Skin of body (tissue), 2 donors: ENCODE data around the gene LAIR1. TPM values are rescaled to one million over a fixed set of nuclear protein-coding genes. Genes with fewer than 3 reads are reported as not detected.
"Not testable (repeated sequence)": the region's sequence is repeated elsewhere in the genome, so short reads cannot be mapped to it uniquely, and the experiment has no call there.

Experiments
- DNase-seq: peaks from one replicate; lab custom pipeline; 2025; lab: John Stamatoyannopoulos, UW
- total RNA-seq: library from RNA; depleted of rRNA; stranded (reverse); fragments of >200 nt; gene quantifications from one replicate; pipeline ENCODE4 v1.2.3, GENCODE V29; 2014

Gene LAIR1
- total RNA-seq, 1 donor from 2014 or later = 11.5 TPM

DNA sequence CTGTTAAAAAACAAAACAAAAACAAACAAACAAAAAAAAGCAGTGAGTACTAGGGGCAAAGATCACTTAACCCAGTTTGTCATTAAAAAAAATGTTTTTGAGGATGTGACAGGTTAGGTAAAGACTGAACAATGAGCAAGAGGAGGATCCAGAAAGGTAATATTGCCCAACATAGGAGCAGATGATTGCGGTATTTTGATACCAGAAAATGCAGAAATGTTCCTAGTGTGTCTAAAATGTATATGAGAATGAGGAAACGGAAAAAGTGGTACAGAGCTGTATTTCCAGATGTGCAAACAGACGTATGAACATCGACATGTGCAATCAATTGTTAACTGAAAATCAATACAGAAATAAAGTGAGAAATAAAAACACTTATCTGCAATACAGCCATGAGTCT is 20.9 kb downstream of the LAIR1 start:
- no peak for DNase-seq

DNA sequence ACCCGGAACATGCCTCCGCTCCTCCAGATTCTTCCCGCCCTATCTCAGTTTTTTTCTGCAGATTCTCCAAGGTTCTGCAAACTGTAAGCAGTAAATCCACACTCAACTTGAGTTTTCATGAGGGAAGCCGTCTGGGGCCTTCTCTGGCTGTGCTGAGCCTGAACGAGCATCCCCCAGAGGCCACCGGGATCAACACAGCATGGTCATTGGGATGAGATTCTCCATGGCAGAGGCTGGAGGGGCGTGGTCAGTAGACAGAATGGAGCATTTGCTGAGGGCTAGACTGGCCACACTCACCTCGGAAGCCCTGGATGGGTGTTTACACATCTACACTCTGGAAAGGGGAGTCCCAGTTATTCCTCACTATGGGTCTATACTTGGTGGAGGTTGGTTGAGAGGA is 23.4 kb downstream of the LAIR1 start:
- DNase-seq = no peak

DNA sequence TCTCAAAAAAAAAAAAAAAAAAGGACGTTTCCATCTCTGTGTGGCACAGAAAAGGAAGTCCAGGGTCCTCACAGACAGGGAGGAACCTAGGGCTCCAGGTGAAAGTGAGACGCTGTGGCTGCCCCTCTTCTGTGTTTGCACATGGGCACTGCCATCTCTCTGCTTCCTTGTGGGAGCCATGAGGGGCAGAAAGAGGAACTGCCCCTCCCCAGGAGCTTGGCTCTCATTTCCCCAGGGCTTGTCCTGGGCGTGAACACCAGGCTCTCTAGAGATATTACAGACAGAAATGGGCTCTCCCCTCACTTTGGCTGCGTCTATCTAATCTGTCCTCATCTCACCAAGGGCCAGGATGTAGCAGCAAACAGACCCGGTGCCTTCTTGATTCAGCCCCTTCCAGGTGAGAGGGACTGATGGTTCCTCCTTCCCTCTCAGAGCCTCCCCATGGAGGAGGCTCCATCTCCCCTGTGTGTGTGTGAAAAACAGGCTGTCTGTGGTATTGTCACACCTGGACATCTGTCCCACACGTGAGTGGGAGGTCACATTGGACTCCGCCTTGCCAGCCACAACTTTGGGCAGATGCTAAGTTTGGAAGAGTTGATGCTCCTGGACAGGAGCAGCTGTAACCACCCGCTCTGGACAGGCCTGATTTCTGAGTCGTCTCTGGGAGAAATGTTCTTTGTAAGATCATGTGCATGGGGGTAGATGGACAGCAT is 24.9 kb downstream of the LAIR1 start:
- no peak for DNase-seq

DNA sequence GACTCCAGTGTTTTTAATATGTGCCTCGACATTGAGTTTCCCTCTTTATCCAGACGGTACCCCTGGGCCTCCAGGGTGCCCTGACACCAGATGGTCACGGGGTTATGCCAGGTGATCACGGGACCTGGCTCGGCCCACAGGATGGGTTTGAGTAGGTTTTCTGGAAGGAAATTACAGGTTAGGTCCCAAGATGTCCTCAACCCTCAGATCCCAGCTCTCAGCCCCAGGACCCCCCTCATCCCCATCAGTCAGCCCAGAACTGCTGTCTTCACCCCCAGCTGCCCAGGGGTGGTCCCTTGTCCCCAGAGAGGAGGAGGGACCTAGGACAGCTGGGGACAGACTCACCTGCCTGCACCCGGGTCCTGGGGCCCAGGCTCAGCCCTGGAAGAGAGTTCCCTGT is 26.2 kb downstream of the LAIR1 start:
- no peak for DNase-seq

DNA sequence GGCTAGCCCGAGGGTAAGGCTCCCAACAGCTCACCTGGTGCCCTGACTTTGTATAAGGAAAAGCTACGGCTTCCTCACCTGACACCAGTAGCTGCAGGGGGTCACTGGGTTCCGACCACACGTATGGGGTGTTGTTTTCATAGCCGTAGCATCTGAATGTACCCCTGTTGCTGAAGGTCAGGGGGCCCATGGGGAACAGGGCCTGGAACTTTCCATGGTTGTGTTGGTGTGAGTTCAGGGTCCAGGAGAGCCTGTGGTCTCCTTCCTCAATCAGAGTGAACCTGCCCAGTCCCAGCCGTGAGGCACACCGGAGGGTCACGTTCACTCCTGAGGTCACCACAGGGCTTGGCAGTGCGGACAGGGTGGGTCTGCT is 26.9 kb downstream of the LAIR1 start:
- DNase-seq = no peak

- no peak for DNase-seq
Measured at GRCh38 chr19:54336893-54337857, 27.6 kb downstream of the LAIR1 start.

- no peak for DNase-seq
Measured at GRCh38 chr19:54335979-54336892, 28.5 kb downstream of the LAIR1 start.

DNA sequence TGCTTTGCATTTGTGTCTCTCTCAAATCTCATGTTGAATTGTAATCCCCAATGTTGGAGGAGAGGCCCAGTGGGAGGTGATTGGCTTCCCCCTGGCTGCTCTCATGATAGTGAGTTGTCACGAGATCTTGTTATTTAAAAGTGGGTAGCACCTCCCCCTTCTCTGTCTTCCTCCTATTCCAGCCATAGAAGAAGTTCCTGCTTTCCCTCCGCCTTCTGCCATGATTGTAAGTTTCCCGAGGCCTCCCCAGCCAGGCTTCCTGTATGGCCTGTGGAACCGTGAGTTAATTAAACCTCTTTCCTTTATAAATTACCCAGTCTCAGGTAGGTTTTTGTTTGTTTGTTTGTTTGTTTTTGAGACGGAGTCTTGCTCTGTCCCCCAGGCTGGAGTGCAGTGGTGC is 29.6 kb downstream of the LAIR1 start:
- DNase-seq = no peak

GRCh38 chr19:54333586-54334298 is 31.0 kb downstream of the LAIR1 start:
- DNase-seq = no peak

DNA sequence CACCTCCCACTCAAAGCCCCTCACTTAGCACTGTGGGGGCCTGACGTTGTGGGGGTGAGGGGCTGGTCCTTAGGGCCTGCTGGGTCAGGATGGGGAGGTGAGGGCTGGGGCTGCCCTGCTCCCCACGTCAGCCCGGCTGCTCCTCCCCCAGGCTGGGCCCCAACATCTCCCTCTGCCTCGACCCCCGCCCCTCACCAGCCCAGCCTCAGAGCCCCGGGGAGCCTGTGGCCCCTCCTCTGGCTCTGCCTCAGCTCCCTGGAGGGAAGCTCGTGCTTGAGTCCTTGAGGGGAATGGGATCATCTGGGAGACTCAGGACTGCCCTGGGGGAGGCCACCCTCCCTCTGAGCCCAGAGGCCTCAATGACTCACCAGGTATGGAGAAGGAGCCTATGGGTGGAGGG is 32.6 kb downstream of the LAIR1 start:
- DNase-seq = no peak

DNA sequence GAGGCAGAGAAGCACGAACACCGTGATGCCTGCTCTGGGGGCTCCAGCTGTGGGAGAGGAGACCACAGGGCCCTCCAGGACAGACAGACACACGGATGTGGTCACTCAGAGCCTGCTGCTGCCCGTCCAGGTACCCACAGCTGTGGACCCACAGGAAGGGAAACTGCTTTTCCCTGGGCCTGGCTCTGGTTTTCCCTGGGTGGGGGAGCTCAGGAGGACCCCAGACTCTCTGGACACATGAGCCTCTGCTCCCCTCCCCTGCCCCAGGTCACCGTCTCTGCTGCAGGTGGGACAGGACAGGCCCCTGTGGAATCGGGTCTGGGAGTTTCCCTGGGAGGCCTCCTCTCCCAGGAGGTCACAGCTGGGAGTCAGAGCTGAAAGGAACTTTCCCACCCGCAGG is 33.1 kb downstream of the LAIR1 start:
- DNase-seq = no peak

DNA sequence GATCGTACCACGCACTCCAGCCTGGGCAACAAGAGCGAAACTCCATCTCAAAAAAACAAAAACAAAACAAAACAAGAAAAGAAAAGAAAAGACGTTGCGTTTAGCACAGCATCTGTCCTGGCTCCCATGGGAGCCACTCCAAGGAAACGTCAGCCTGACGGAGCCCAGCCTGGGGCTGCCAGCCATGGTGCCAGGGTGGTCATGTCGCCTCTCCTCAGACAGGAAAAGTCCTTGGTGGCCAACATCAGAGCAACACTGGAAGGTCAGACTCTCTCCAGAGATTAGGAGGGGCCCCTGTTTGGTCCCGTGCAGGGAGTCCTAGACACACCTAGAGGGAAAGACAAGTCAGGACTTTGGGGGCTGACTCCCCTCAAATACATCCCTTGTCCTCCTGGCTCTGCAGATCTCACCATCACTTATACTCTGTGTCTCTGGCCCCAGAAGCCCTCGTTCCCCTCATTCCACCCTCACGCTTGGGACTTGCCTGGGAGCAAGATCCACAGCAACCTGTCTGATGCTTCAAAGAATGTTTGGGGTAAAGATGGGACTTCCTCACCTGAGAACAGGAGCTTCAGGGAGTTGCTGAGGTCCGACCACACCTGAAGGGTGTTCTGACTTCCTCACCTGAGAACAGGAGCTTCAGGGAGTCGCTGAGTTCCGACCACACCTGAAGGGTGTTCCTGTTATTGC is 35.1 kb downstream of the LAIR1 start:
- no peak for DNase-seq

DNA sequence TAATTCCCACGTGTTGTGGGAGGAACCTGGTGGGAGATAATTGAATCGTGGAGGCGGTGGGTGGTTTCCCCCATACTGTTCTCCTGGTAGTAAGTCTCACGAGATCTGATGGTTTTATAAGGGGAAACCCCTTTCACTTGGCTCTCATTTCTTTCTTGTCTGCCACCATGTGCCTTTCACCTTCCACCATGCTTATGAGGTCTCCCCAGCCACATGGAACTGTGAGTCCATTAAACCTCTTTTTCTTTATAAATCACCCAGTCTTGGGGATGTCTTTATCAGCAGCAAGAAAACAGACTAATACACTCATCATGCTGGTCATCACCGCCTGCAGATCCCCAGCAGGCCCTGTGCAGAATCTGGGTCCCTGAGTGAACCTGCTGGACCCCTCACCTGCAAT is 36.0 kb downstream of the LAIR1 start:
- DNase-seq = not testable (repeated sequence)

DNA sequence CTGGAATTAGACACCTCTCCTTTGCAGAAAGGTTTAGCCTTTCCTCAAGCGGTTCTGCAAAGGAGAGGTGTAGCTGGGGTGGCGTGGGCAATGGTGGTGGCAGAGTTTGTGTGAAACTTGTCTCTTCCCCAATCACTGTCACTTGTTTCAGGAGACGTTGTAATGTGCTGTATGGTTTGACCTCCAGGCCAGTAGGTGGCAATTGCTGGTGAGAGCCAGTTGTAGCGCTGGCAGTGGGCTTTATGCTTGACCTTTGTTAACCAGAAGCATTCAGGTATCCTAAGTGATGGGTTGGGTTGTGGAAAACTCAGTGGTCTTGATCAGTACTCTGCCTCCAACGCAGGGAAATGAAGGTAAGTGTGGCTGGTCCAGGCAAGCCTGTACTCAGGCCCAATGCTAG is 39.1 kb downstream of the LAIR1 start:
- no peak for DNase-seq

- DNase-seq = no peak
Measured at GRCh38 chr19:54325194-54325621, 39.5 kb downstream of the LAIR1 start.

DNA sequence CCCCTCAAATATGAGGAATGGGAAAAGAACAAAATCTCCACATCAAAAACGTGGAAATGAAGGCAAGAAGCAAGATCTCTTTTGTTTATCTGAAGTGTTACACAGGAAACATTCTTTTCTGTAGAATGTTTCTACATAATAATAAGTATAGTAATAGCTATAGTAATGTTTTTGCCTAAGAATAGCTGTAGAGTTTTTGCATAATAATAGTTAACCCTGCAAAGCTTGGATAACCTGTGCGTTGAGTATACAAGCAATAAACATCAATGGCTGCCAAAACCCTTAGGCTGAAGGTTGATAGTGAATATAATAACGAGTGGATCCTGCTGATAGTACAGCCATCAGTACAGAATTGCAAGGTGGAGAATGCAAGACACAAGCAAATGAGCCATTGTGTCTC is 40.7 kb downstream of the LAIR1 start:
- no peak for DNase-seq

DNA sequence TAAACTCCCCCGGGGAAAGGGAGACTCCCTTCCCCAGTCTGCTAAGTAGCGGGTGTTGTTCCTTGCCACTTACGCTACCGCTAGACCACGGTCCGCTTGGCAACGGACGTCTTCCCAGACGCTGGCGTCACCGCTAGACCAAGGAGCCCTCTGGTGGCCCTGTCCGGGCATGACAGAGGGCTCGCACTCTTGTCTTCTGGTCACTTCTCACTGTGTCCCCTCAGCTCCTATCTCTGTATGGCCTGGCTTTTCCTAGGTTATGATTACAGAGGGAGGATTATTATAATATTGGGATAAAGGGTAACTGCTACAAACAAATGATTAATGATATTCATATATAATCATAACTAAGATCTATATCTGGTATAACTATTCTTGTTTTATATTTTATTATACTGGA is 41.8 kb downstream of the LAIR1 start:
- not testable (repeated sequence) for DNase-seq

DNA sequence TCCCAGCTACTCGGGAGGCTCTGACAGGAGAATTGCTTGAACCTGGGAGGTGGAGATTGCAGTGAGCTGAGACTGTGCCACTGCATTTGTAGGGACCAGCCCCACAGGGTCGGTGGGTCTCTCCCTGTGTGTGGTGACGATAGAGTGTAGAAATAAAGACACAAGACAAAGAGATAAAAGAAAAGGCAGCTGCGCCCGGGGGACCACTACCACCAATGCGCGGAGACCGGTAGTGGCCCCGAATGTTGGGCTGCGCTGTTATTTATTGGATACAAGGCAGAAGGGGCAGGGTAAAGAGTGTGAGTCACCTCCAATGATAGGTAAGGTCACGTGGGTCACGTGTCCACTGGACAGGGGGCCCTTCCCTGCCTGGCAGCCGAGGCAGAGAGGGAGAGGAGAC is 42.4 kb downstream of the LAIR1 start:
- not testable (repeated sequence) for DNase-seq

- DNase-seq = no peak
Measured at GRCh38 chr19:54319892-54320670, 44.6 kb downstream of the LAIR1 start.

- no peak for DNase-seq
Measured at GRCh38 chr19:54319049-54319448, 45.7 kb downstream of the LAIR1 start.
